ENCODE measurements around the gene RPL19.
"Not testable (repeated sequence)": the region's sequence is repeated elsewhere in the genome, so short reads cannot be mapped to it uniquely, and the experiment has no call there.

The RPL19 gene

GRCh38 chr17:39244600-39245570, 44.8 kb downstream of the RPL19 start:
- ChIA-PET CTCF (interaction anchor here (0.5 to 4.0 kb wide), 24 partner anchors 9 to 282 kb away, joined by 3 to 48 read pairs (median 5); partner anchors contain the start of genes RPL19 and STAC2), POLR2A (interaction anchor here (0.6 to 3.3 kb wide), 6 partner anchors 9 to 216 kb away, joined by 3 to 31 read pairs (median 4); partner anchors contain the start of genes CDK12 and RPL19)
- TF ChIP-seq FOXA1 (IDR thresholded peaks at IDR 0.05) (no peak), FOXM1 (IDR thresholded peaks at IDR 0.05; ENCODE audit: borderline replicate concordance) (no peak), ZNF384 (IDR thresholded peaks at IDR 0.05) (no peak), FOXK2 (IDR thresholded peaks at IDR 0.05) (no peak)
- peak; percentile 67 for DNase-seq (ENCODE audit: extremely low spot score)

GRCh38 chr17:39246274-39246673, 46.2 kb downstream of the RPL19 start:
- TF ChIP-seq, protein P1, sequence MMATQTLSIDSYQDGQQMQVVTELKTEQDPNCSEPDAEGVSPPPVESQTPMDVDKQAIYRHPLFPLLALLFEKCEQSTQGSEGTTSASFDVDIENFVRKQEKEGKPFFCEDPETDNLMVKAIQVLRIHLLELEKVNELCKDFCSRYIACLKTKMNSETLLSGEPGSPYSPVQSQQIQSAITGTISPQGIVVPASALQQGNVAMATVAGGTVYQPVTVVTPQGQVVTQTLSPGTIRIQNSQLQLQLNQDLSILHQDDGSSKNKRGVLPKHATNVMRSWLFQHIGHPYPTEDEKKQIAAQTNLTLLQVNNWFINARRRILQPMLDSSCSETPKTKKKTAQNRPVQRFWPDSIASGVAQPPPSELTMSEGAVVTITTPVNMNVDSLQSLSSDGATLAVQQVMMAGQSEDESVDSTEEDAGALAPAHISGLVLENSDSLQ (IDR thresholded peaks at IDR 0.05): no peak
- TF ChIP-seq ARNT (IDR thresholded peaks at IDR 0.05) (no peak), ZNF384 (IDR thresholded peaks at IDR 0.05) (no peak), CTBP1 (IDR thresholded peaks at IDR 0.05; ENCODE audit: borderline replicate concordance) (no peak), FOXM1 (IDR thresholded peaks at IDR 0.05; ENCODE audit: borderline replicate concordance) (no peak), FOXA1 (IDR thresholded peaks at IDR 0.05) (no peak), HDGF (IDR thresholded peaks at IDR 0.05; ENCODE audit: borderline replicate concordance) (no peak), L3MBTL2 (conservative IDR thresholded peaks at IDR 0.05) (no peak), BHLHE40 (IDR thresholded peaks at IDR 0.05; ENCODE audit: borderline replicate concordance) (no peak), LEF1 (IDR thresholded peaks at IDR 0.05; ENCODE audit: borderline replicate concordance) (no peak), SUZ12 (IDR thresholded peaks at IDR 0.05) (no peak), FOXK2 (IDR thresholded peaks at IDR 0.05) (no peak), ELF4 (IDR thresholded peaks at IDR 0.05) (no peak)
- POLR2A ChIA-PET: interaction anchor here (0.7 to 3.3 kb wide), 2 partner anchors 47 to 235 kb away, joined by 3 to 31 read pairs; partner anchors contain the start of gene RPL19
- CTCF ChIA-PET: interaction anchor here (0.8 to 4.0 kb wide), 3 partner anchors 10 to 39 kb away, joined by 4 to 48 read pairs (median 24); no protein-coding TSS in a partner anchor
- DNase-seq (ENCODE audit: extremely low spot score): no peak

GRCh38 chr17:39250076-39250475, 50.0 kb downstream of the RPL19 start:
- ChIA-PET CTCF (interaction anchor here (0.6 to 2.3 kb wide), 2 partner anchors 15 to 131 kb away, joined by 4 to 10 read pairs; no protein-coding TSS in a partner anchor), POLR2A (interaction anchor here (0.7 kb wide), 1 partner anchor 56 kb away, joined by 3 read pairs; no protein-coding TSS in a partner anchor)
- DNase-seq (ENCODE audit: extremely low spot score): not testable (repeated sequence)

GRCh38 chr17:39251997-39252396, 51.9 kb downstream of the RPL19 start:
- no peak for TF ChIP-seq FOXK2 (IDR thresholded peaks at IDR 0.05)
- TF ChIP-seq FOXA1 (IDR thresholded peaks at IDR 0.05): no peak
- no peak for TF ChIP-seq SP1 (IDR thresholded peaks at IDR 0.05)
- no peak for TF ChIP-seq L3MBTL2 (conservative IDR thresholded peaks at IDR 0.05)
- TF ChIP-seq HDGF (IDR thresholded peaks at IDR 0.05; ENCODE audit: borderline replicate concordance): no peak
- no peak for TF ChIP-seq SUZ12 (IDR thresholded peaks at IDR 0.05)
- no peak for TF ChIP-seq CTBP1 (IDR thresholded peaks at IDR 0.05; ENCODE audit: borderline replicate concordance)
- TF ChIP-seq BHLHE40 (IDR thresholded peaks at IDR 0.05; ENCODE audit: borderline replicate concordance): no peak
- no peak for TF ChIP-seq ARNT (IDR thresholded peaks at IDR 0.05)
- TF ChIP-seq NFRKB (IDR thresholded peaks at IDR 0.05): no peak
- ChIA-PET CTCF (interaction anchor here (0.6 to 1.0 kb wide), 2 partner anchors 10 to 100 kb away, joined by 3 read pairs; no protein-coding TSS in a partner anchor), POLR2A (interaction anchor here (0.5 to 1.7 kb wide), 2 partner anchors 9 to 52 kb away, joined by 3 to 8 read pairs; partner anchors contain the start of gene RPL19)
- DNase-seq (ENCODE audit: extremely low spot score): no peak

DNA sequence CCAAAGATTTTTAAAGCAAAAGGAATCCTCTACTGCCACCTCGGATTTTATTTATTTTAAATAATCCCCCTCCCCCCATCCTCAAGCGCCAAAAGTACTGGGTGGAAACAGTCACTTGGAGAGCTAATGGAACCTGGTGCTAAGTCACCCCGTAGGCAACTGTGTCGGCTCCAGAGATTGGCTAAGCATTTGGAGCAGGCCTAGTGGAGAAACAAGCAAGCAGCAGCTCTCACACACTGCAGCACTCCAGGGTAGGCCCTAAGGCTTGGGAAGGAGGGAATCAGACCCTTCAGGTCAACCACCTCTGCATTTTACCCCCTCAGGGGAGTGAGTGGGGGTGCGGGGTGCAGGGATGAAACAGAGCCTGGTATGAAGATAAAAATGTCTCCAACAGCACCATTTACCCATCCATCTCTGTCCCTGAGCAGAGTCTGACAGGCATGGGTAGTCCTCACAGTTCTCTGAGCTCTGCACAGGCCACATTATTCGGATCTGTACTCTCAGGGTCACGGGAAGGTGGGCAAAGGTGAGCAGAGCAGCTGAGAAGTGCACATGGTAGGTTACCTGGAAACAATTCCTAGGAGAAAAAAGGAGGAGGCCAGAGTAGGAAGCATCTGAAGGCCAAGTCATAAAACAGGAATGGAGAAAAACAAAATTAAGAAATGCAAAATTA, 52.8 kb downstream of the RPL19 start:
- TF ChIP-seq NFRKB (IDR thresholded peaks at IDR 0.05) (no peak), BHLHE40 (IDR thresholded peaks at IDR 0.05; ENCODE audit: borderline replicate concordance) (no peak), L3MBTL2 (conservative IDR thresholded peaks at IDR 0.05) (no peak), LEF1 (IDR thresholded peaks at IDR 0.05; ENCODE audit: borderline replicate concordance) (no peak), FOXK2 (IDR thresholded peaks at IDR 0.05) (no peak), CTBP1 (IDR thresholded peaks at IDR 0.05; ENCODE audit: borderline replicate concordance) (no peak), FOXM1 (IDR thresholded peaks at IDR 0.05; ENCODE audit: borderline replicate concordance) (no peak), ZNF384 (IDR thresholded peaks at IDR 0.05) (no peak), HDGF (IDR thresholded peaks at IDR 0.05; ENCODE audit: borderline replicate concordance) (no peak), TARDBP (IDR thresholded peaks at IDR 0.05) (no peak), SP1 (IDR thresholded peaks at IDR 0.05) (no peak), ELF4 (IDR thresholded peaks at IDR 0.05) (no peak), SUZ12 (IDR thresholded peaks at IDR 0.05) (no peak), ARNT (IDR thresholded peaks at IDR 0.05) (no peak), FOXA1 (IDR thresholded peaks at IDR 0.05) (no peak)
- TF ChIP-seq, protein P1 (IDR thresholded peaks at IDR 0.05): no peak
- POLR2A ChIA-PET: interaction anchor here (1.7 kb wide), 1 partner anchor 53 kb away, joined by 8 read pairs; the partner anchor contains the start of gene RPL19
- peak; percentile 41 for DNase-seq (ENCODE audit: extremely low spot score)
- CTCF ChIA-PET: interaction anchor here (0.6 to 1.0 kb wide), 4 partner anchors 11 to 139 kb away, joined by 3 to 5 read pairs (median 3); no protein-coding TSS in a partner anchor
